ENCODE data around the gene CAMTA1. TPM values are rescaled to one million over a fixed set of nuclear protein-coding genes. Genes with fewer than 3 reads are reported as not detected.

CAMTA1 gene
- total RNA-seq, 1 donor from 2014 or later, result 77.6 TPM

- FAIRE-seq (no peak), DNase-seq (ENCODE audit: low read depth) (peak; percentile 33)
- peaks cover 4% of the 10 kb centered on the region for H3K27me3 Mint-ChIP-seq (ENCODE audit: low read depth, unreplicated experiment)
- no peaks in the 10 kb centered on the region for H3K27me3 ChIP-seq (ENCODE audit: insufficient read depth, low read length)
- no peak overlapping the region for H3K4me3 Mint-ChIP-seq (ENCODE audit: unreplicated experiment)
- no peak overlapping the region for H3K4me3 ChIP-seq (ENCODE audit: insufficient read depth, low read depth, low read length)
- H3K27ac ChIP-seq (ENCODE audit: low read depth, low read length), result no peak overlapping the region
- H3K4me1 ChIP-seq (ENCODE audit: insufficient read depth, low read length), result peaks cover 24% of the 10 kb centered on the region
- H3K36me3 ChIP-seq (ENCODE audit: insufficient read depth, low read length), result no peaks in the 10 kb centered on the region
- no peaks in the 10 kb centered on the region for H4K20me1 ChIP-seq (ENCODE audit: insufficient read depth, low read length)
- H2AFZ ChIP-seq (ENCODE audit: low read depth, low read length), result peak overlapping the region; percentile 45
- H3K9ac ChIP-seq (ENCODE audit: low read length), result no peak overlapping the region
- H3K4me1 Mint-ChIP-seq (ENCODE audit: low read depth, unreplicated experiment), result peaks cover 9% of the 10 kb centered on the region
- no peak overlapping the region for H3K27ac Mint-ChIP-seq (ENCODE audit: unreplicated experiment)
- TF ChIP-seq, protein P1, sequence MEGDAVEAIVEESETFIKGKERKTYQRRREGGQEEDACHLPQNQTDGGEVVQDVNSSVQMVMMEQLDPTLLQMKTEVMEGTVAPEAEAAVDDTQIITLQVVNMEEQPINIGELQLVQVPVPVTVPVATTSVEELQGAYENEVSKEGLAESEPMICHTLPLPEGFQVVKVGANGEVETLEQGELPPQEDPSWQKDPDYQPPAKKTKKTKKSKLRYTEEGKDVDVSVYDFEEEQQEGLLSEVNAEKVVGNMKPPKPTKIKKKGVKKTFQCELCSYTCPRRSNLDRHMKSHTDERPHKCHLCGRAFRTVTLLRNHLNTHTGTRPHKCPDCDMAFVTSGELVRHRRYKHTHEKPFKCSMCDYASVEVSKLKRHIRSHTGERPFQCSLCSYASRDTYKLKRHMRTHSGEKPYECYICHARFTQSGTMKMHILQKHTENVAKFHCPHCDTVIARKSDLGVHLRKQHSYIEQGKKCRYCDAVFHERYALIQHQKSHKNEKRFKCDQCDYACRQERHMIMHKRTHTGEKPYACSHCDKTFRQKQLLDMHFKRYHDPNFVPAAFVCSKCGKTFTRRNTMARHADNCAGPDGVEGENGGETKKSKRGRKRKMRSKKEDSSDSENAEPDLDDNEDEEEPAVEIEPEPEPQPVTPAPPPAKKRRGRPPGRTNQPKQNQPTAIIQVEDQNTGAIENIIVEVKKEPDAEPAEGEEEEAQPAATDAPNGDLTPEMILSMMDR (IDR thresholded peaks at IDR 0.05; ENCODE audit: insufficient read depth, low read depth, low read length), result no peak
- no peak for TF ChIP-seq EZH2 (IDR thresholded peaks at IDR 0.05; ENCODE audit: insufficient read depth, low read length)
- no peaks in the 10 kb centered on the region for H3K79me2 ChIP-seq (ENCODE audit: insufficient read depth, low read length)
- peaks cover 6% of the 10 kb centered on the region for H3K36me3 Mint-ChIP-seq (ENCODE audit: low read depth, unreplicated experiment)
- H3K9me3 Mint-ChIP-seq (ENCODE audit: unreplicated experiment), result peaks cover 12% of the 10 kb centered on the region
- no peaks in the 10 kb centered on the region for H3K9me3 ChIP-seq (ENCODE audit: insufficient read depth, low read depth, low read length)
- H3K4me2 ChIP-seq (ENCODE audit: low read length), result peak overlapping the region; percentile 42
Measured at GRCh38 chr1:7284839-7285435, 499.7 kb downstream of the CAMTA1 start.

GRCh38 chr1:7285856-7286454, 500.7 kb downstream of the CAMTA1 start:
- Mint-ChIP-seq H3K4me1 (ENCODE audit: low read depth, unreplicated experiment) (peaks cover 9% of the 10 kb centered on the region), H3K36me3 (ENCODE audit: low read depth, unreplicated experiment) (peaks cover 6% of the 10 kb centered on the region), H3K27me3 (ENCODE audit: low read depth, unreplicated experiment) (peaks cover 4% of the 10 kb centered on the region), H3K27ac (ENCODE audit: unreplicated experiment) (peak overlapping the region; percentile 83), H3K9me3 (ENCODE audit: unreplicated experiment) (peaks cover 12% of the 10 kb centered on the region), H3K4me3 (ENCODE audit: unreplicated experiment) (no peak overlapping the region)
- no peak for DNase-seq (ENCODE audit: low read depth)
- Histone ChIP-seq H3K4me2 (ENCODE audit: low read length) (no peak overlapping the region), H3K9ac (ENCODE audit: low read length) (no peak overlapping the region), H3K36me3 (ENCODE audit: insufficient read depth, low read length) (no peaks in the 10 kb centered on the region), H4K20me1 (ENCODE audit: insufficient read depth, low read length) (no peaks in the 10 kb centered on the region), H3K27ac (ENCODE audit: low read depth, low read length) (no peak overlapping the region), H3K79me2 (ENCODE audit: insufficient read depth, low read length) (no peaks in the 10 kb centered on the region), H3K27me3 (ENCODE audit: insufficient read depth, low read length) (no peaks in the 10 kb centered on the region), H3K9me3 (ENCODE audit: insufficient read depth, low read depth, low read length) (no peaks in the 10 kb centered on the region), H3K4me1 (ENCODE audit: insufficient read depth, low read length) (peaks cover 24% of the 10 kb centered on the region), H3K4me3 (ENCODE audit: insufficient read depth, low read depth, low read length) (no peak overlapping the region), H2AFZ (ENCODE audit: low read depth, low read length) (no peak overlapping the region)
- no peak for FAIRE-seq
- TF ChIP-seq, protein P1 (IDR thresholded peaks at IDR 0.05; ENCODE audit: insufficient read depth, low read depth, low read length), result no peak
- no peak for TF ChIP-seq EZH2 (IDR thresholded peaks at IDR 0.05; ENCODE audit: insufficient read depth, low read length)

GRCh38 chr1:7287013-7287412, 501.8 kb downstream of the CAMTA1 start:
- TF ChIP-seq EZH2 (IDR thresholded peaks at IDR 0.05; ENCODE audit: insufficient read depth, low read length), result no peak
- TF ChIP-seq, protein P1 (IDR thresholded peaks at IDR 0.05; ENCODE audit: insufficient read depth, low read depth, low read length), result no peak
- Mint-ChIP-seq H3K27ac (ENCODE audit: unreplicated experiment) (no peak overlapping the region), H3K4me3 (ENCODE audit: unreplicated experiment) (no peak overlapping the region), H3K36me3 (ENCODE audit: low read depth, unreplicated experiment) (peaks cover 6% of the 10 kb centered on the region), H3K4me1 (ENCODE audit: low read depth, unreplicated experiment) (peaks cover 13% of the 10 kb centered on the region), H3K9me3 (ENCODE audit: unreplicated experiment) (peaks cover 12% of the 10 kb centered on the region), H3K27me3 (ENCODE audit: low read depth, unreplicated experiment) (peaks cover 4% of the 10 kb centered on the region)
- Histone ChIP-seq H3K79me2 (ENCODE audit: insufficient read depth, low read length) (no peaks in the 10 kb centered on the region), H3K4me2 (ENCODE audit: low read length) (no peak overlapping the region), H2AFZ (ENCODE audit: low read depth, low read length) (no peak overlapping the region), H3K27me3 (ENCODE audit: insufficient read depth, low read length) (no peaks in the 10 kb centered on the region), H3K9ac (ENCODE audit: low read length) (no peak overlapping the region), H3K9me3 (ENCODE audit: insufficient read depth, low read depth, low read length) (no peaks in the 10 kb centered on the region), H3K27ac (ENCODE audit: low read depth, low read length) (no peak overlapping the region), H3K4me3 (ENCODE audit: insufficient read depth, low read depth, low read length) (no peak overlapping the region), H3K4me1 (ENCODE audit: insufficient read depth, low read length) (peaks cover 27% of the 10 kb centered on the region), H4K20me1 (ENCODE audit: insufficient read depth, low read length) (no peaks in the 10 kb centered on the region), H3K36me3 (ENCODE audit: insufficient read depth, low read length) (no peaks in the 10 kb centered on the region)
- DNase-seq (ENCODE audit: low read depth) (no peak), FAIRE-seq (no peak)

Measured in astrocyte (in vitro differentiated cells and primary cell).